H4 (cell line): Measurements from ENCODE around the gene MRLN. TPM values are rescaled to one million over a fixed set of nuclear protein-coding genes. Genes with fewer than 3 reads are reported as not detected.
"Not testable (repeated sequence)": the region's sequence is repeated elsewhere in the genome, so short reads cannot be mapped to it uniquely, and the experiment has no call there.

Experiments
- DNase-seq: peaks from one replicate; pipeline ENCODE4 v3.0.0-alpha.2; 2015; ENCODE audit warnings: low spot score
- total RNA-seq: library from RNA; depleted of rRNA; stranded (reverse); fragments of >200 nt; shearing (Covaris generic); gene quantifications from 2 replicates; pipeline ENCODE4 v1.2.3, GENCODE V29; 2014

MRLN gene
- total RNA-seq, 1 experiment from 2014 or later = not detected

DNA sequence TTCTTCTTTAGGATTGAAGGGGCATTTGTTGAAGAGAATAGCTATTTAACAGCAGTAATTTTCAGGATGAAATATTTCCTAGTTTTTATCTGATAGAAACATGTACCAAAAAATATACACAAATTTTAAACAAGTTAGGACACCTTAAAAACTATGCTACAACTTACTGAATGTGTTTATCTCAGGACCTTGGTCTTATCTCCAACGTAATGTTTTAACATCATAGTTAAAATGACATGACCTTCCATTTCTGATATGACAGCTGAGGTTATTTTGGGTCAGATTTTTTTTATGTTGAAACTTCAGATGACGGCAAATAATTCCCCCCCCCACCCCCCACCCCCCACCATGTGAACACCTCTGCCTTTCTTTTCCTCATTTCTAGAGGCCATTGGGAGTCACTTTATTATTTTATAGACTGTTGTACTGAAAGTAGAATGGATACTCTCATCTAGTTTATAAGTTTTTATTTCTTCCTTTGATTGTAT, 8.0 kb downstream of the MRLN start:
- no peak for DNase-seq

GRCh38 chr10:59744762-59745161, 8.5 kb downstream of the MRLN start:
- not testable (repeated sequence) for DNase-seq

GRCh38 chr10:59744156-59744555, 9.1 kb downstream of the MRLN start:
- DNase-seq = not testable (repeated sequence)

DNA sequence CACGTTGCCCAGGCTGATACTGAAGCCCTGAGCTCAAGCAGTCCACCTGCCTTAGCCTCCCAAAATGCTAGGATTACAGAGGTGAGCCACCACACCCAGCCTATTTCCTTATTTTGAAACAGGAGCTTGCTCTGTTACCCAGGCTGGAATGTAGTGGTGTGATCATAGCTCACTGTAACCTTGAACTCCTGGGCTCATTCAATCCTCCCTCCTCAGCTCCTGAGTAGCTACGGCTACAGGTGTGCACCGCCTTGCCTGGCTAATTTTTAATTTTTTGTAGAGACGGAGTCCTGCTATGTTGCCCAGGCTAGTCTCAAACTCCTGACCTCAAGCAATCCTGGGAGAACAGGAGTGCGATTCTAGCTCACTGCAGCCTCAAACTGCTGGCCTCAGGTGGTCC, 11.7 kb downstream of the MRLN start:
- DNase-seq = no peak

DNA sequence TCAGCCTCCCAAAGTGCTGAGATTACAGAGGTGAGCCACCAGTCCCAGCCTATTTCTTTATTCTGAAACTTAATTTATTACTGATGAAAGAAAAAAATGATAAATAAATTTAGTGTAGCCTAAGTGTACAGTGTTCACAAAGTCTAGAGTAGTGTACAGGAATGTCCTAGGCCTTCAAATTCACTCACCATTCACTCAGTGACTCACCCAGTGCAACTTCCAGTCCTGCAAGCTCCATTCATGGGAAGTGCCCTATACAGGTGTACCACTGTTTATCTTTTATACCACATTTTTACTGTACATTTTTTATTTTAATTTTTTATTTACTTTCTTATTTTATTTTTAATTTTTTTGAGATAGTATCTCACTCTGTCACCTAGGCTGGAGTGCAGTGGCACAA, 12.2 kb downstream of the MRLN start:
- no peak for DNase-seq

DNA sequence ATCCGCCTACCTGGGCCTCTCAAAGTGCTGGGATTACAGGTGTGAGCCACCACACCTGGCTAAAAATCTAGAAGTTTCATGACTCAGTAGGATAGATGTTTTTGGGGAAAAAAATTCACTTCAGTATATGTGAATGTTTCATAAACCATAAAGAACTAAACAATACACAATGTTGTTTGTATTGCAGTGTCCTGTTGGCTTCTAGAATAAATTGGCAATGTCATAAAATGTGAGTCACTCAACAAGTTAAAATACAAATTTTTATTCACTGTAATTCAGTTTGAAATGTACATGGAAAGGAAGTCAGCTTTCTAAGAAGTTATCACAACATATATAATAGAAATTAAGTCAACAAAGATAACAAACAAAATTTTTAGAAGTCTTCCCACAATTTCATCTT, 16.5 kb downstream of the MRLN start:
- DNase-seq = no peak

DNA sequence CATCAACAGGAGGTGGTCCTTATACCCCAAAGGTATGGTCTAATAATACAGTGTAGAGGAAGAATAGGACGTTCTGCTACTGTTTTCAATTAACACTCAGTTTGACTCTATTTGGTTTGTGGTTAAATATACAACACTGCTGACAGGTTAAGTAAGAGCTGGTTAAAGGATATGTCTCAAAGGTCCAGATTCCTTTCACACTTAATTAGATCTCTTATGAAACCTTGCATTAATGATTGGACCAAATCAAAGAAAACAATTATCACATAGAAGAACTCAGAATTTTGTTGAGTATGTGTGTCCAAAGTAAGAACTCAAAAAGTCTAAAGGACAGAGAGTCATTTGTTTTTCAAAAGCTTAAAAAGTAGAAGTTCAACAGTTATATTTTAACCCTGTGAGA, 18.0 kb downstream of the MRLN start:
- DNase-seq = no peak

GRCh38 chr10:59734014-59734462, 19.2 kb downstream of the MRLN start:
- DNase-seq = no peak

DNA sequence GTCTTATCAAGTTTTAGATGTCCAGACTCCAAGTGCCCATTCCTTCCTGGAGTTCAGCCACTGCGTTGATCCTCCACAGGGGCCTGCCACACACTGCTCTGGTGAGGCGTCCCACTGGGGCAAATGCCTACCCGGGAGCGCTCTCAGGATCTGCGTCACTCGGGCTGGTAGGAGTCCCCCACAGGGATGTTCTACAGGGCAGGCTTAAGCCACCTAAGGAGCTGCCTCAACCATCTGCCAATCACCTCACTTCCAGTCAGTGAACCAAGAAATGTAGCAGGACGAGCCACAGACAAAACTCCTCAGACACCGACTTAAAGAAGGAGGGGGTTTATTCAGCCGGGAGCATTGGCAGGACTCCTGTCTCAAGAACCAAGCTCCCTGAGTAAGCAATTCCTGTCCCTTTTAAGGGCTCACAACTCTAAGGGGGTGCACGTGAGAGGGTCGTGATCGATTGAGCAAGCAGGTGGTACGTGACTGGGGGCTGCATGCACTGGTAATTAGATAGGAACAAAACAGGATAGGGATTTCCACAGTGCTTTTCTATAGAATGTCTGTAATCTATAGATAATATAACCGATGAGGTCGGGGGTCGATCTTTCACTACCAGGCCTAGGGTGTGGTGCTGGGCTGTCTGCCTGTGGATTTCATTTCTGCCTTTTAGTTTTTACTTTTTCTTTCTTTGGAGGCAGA, 19.8 kb downstream of the MRLN start:
- DNase-seq = not testable (repeated sequence)

DNA sequence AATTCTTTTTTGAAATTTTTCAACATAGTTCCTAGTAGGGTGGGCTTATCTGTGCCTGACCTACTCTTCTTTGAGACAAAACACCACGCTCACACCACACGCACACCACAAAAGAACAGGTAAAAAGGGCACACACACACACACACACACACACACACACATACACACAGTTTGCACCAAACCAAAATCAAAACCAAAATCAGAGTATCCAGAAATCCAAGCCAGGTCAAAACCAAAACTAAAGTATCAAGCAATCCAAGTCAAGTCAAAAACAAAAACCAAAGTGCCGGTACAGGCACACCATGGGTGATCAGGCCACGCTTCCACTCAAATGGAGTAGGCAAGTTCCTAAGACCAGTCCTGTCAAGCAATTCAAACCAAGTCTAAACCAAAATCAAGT, 20.4 kb downstream of the MRLN start:
- not testable (repeated sequence) for DNase-seq

GRCh38 chr10:59729167-59729566, 24.1 kb downstream of the MRLN start:
- not testable (repeated sequence) for DNase-seq

- no peak for DNase-seq
Observed at GRCh38 chr10:59724098-59724938, 28.9 kb downstream of the MRLN start.

GRCh38 chr10:59720377-59720776, 32.9 kb downstream of the MRLN start:
- DNase-seq = no peak

- no peak for DNase-seq
Observed at GRCh38 chr10:59719374-59719773, 33.9 kb downstream of the MRLN start.

- DNase-seq = no peak
Observed at GRCh38 chr10:59718257-59718656, 35.0 kb downstream of the MRLN start.

- no peak for DNase-seq
Observed at GRCh38 chr10:59713196-59713821, 39.9 kb downstream of the MRLN start.

DNA sequence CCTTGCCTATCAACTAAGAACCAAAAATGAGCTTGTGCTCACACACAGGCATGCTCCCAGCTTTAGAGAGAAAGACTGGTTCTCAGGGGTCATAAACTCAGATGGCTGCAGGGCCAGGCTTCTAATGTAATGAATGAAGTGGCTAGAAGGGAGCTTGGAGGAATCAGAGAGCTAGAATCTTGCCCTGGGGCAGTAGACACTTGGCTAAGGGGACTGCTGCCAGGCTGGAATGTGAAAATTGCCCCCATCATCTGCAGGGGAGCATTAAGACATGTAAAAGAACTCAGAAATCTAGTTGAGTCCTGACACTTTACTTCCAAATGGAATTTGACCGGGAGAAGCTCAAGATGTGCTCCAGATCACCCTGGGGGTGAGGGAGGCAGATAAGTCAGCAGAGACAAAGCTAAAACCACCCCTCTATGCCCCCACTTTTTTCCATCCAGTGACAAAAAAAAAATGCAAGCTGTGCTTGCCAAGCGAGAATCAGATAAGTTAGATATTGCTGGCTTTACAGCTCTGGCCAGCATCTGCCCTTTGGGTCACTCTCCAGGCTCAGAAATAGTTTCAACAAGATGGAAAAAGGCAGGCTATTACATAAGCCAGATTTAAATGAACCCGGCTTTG, 41.3 kb downstream of the MRLN start:
- DNase-seq = no peak

DNA sequence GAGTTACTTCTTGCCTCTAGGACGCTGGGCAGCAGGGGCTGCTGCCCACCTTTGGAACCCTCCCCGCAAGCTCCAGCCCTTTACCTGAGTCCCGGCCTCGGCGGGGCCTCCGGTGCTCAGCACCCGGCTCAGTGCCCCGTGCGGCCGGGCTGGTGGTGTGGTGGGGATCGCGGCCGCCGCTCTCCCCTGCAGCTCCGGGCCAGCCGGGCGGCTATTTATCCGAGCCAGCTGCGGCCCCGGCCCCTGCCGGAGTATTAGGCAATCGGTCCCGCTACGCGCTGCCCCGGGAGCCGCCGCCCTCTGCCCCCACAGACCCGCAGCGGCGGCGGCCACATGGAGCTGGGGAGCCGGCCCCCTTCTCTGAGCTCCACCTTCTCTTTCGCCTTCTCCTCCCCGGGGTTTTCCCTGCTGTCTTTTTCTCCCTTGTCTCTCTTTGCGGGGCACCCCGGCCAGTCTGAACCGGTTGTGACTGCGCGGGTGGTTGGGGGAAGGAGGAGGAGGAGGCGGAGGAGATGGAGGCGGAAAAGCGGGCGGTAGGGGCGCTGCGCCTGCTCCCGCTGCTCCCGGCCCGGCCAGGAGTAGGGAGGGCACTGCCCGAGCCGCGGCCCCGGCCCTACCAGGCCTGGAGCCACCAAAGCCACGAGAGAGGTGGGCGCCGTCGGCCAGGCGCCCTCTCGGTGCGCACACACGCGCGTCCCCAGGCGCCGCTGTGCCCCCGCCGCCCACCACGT, 43.7 kb downstream of the MRLN start, which contains the start of gene SLC16A9:
TSS of gene SLC16A9 (minus strand) at position 456 of the 731 bp plus-strand sequence. CDS start 25,559 bp downstream, outside the sequence.
- DNase-seq = peak; percentile 65

DNA sequence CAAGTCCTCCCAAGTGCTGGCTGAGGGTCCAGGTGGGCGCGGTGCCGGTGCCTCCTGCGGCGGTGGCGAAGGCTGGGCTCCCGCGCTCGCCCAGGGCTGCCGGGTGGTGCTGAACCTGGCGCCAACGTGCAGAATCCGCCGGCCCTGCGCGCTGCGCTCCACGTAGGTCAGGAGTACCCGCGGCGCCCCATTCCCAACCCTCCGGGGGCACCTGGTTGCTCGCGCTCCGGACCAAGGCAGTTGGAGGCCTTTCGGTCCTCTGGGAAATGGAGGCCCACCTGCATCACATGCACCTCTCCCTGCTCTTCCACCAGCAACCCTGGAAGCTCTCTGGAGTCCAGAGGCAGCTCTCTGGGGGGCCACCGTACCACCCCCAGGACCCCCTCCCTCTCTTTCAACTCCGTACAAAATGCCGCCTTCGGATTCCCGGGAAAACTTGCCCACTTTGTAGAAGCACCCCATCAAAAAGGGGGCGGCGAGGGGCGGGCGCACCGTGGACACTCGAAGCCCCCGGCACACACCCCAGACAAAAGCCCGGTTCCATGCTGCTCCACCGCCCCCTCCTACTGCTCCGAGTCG, 44.4 kb downstream of the MRLN start:
- DNase-seq = no peak
